Measurements from ENCODE around the gene GATA3. TPM values are rescaled to one million over a fixed set of nuclear protein-coding genes. Genes with fewer than 3 reads are reported as not detected.
A peak's percentile ranks its signal among the peaks of the same experiment; 100 is the strongest.

The GATA3 gene
- total RNA-seq, 1 donor from 2014 or later = not detected

- Histone ChIP-seq H3K4me1 (peaks cover 0 to 3% of the 10 kb centered on the region in 2 donors), H3K9me3 (no peaks in the 10 kb centered on the region), H3K36me3 (no peaks in the 10 kb centered on the region), H3K27me3 (peaks cover 15% of the 10 kb centered on the region), H3K27ac (no peak overlapping the region), H3K4me3 (no peak overlapping the region)
- no peak for DNase-seq (ENCODE audit: low spot score in 2 of 2)
- TF ChIP-seq, protein P1, sequence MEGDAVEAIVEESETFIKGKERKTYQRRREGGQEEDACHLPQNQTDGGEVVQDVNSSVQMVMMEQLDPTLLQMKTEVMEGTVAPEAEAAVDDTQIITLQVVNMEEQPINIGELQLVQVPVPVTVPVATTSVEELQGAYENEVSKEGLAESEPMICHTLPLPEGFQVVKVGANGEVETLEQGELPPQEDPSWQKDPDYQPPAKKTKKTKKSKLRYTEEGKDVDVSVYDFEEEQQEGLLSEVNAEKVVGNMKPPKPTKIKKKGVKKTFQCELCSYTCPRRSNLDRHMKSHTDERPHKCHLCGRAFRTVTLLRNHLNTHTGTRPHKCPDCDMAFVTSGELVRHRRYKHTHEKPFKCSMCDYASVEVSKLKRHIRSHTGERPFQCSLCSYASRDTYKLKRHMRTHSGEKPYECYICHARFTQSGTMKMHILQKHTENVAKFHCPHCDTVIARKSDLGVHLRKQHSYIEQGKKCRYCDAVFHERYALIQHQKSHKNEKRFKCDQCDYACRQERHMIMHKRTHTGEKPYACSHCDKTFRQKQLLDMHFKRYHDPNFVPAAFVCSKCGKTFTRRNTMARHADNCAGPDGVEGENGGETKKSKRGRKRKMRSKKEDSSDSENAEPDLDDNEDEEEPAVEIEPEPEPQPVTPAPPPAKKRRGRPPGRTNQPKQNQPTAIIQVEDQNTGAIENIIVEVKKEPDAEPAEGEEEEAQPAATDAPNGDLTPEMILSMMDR (IDR thresholded peaks at IDR 0.05) = no peak
- intact Hi-C loops (cut with DNase I) = no loop called here
Observed at GRCh38 chr10:8059191-8059936, 4.9 kb downstream of the GATA3 start.

DNA sequence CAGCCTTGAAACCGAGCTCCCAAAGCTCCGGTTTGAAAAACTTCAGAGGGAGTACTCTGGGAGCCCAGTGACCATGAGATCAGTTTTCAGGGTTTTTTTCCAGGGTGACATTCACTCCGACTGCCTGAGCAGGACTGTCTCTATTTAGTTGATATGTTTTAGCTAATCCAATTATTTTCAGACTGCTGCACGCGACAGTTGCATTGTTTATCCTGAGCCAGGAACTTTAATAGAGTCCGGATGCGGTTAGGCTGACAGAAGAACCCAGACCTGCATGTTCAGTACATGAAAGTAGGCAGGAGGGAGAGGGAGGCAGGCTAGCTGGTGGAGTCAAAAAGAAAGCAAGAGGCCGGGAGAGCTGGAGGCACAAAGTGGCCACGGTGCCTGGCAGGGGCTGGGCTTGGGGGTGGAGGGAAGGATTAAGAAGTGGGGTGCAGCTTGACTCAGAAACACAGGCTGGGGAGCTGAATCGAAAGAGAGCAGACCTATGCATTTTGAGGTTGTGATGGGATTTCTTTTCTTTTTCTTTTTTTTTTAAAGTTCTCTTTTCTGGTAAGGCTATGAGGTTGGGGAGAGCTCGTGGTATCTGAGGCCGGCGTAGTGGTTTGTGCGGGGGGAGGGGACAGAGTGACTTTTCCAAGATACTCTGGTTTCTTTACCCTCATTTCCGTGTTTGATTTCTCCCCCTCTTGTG lies 5.7 kb downstream of the GATA3 start:
- H3K4me3 ChIP-seq = peak overlapping the region in 1 of 2 donors; percentile 12
- no peaks in the 10 kb centered on the region for H3K36me3 ChIP-seq
- H3K4me1 ChIP-seq = no peaks in the 10 kb centered on the region
- H3K9me3 ChIP-seq = no peaks in the 10 kb centered on the region
- intact Hi-C loops (cut with DNase I) = no loop called here
- TF ChIP-seq, protein P1 (IDR thresholded peaks at IDR 0.05) = no peak
- no peak for DNase-seq (ENCODE audit: low spot score in 2 of 2)
- peaks cover 11% of the 10 kb centered on the region for H3K27me3 ChIP-seq
- no peak overlapping the region for H3K27ac ChIP-seq

- intact Hi-C loops (cut with DNase I) = no loop called here
- no peak for DNase-seq (ENCODE audit: low spot score in 2 of 2)
- no peaks in the 10 kb centered on the region for H3K9me3 ChIP-seq
- H3K4me1 ChIP-seq = no peaks in the 10 kb centered on the region
- H3K27me3 ChIP-seq = peaks cover 7% of the 10 kb centered on the region
- no peak overlapping the region for H3K27ac ChIP-seq
- TF ChIP-seq, protein P1 (IDR thresholded peaks at IDR 0.05) = no peak
- peak overlapping the region in 1 of 2 donors; percentile 12 for H3K4me3 ChIP-seq
- no peaks in the 10 kb centered on the region for H3K36me3 ChIP-seq
Observed at GRCh38 chr10:8060704-8061121, 6.2 kb downstream of the GATA3 start.

- H3K27me3 ChIP-seq = peaks cover under 1% of the 10 kb centered on the region
- TF ChIP-seq, protein P1 (IDR thresholded peaks at IDR 0.05) = no peak
- no peak for DNase-seq (ENCODE audit: low spot score in 2 of 2)
- H3K4me3 ChIP-seq = no peak overlapping the region
- intact Hi-C loops (cut with DNase I) = no loop called here
- no peaks in the 10 kb centered on the region for H3K9me3 ChIP-seq
- H3K36me3 ChIP-seq = no peaks in the 10 kb centered on the region
- no peak overlapping the region for H3K27ac ChIP-seq
- H3K4me1 ChIP-seq = no peaks in the 10 kb centered on the region
Observed at GRCh38 chr10:8061274-8062211, 7.1 kb downstream of the GATA3 start.

GRCh38 chr10:8063128-8063908 lies 8.8 kb downstream of the GATA3 start:
- DNase-seq (ENCODE audit: low spot score in 2 of 2) = no peak
- Histone ChIP-seq H3K36me3 (no peaks in the 10 kb centered on the region), H3K4me1 (no peaks in the 10 kb centered on the region), H3K4me3 (no peak overlapping the region), H3K27ac (no peak overlapping the region), H3K27me3 (no peaks in the 10 kb centered on the region), H3K9me3 (no peaks in the 10 kb centered on the region)
- TF ChIP-seq, protein P1 (IDR thresholded peaks at IDR 0.05) = no peak
- intact Hi-C loops (cut with DNase I) = no loop called here

All from ascending aorta (tissue), 2 donors.